Body of pancreas (tissue), 4 donors: ENCODE measurements around the gene KYAT1. TPM values are rescaled to one million over a fixed set of nuclear protein-coding genes. Genes with fewer than 3 reads are reported as not detected.

Experiments
- ATAC-seq: fragments of 150-250 bp; one replicate; pipeline ENCODE4 v1.9.1; 2016
- DNase-seq, 4 donors: peaks; one replicate each; pipeline ENCODE4 v3.0.0-alpha.2; 2019
- H3K27ac ChIP-seq, 4 donors: fragments of 200-600 bp; sonication (generic); 1 replicate in 3 of 4; 2 replicates in 1 of 4; pipeline versions ENCODE4 v1.5.1 to v1.6.1; 2016 to 2019; ENCODE audit warnings: mild to moderate bottlenecking in 1 of 4, mixed read lengths in 1 of 4, moderate library complexity in 1 of 4
- H3K27me3 ChIP-seq, 2 donors: fragments of 200-600 bp; sonication (generic); one replicate each; pipeline ENCODE4 v1.6.0; 2016; ENCODE audit warnings: mild to moderate bottlenecking in 1 of 2
- H3K36me3 ChIP-seq, 2 donors: fragments of 200-600 bp; sonication (generic); replicated peaks in 1 of 2; 2 replicates each; pipeline ENCODE4 v1.5.1; 2016; ENCODE audit warnings: low read depth in 2 of 2; ENCODE audit not compliant: insufficient read depth in 1 of 2
- H3K4me1 ChIP-seq: fragments of 200-600 bp; sonication (generic); one replicate; pipeline ENCODE4 v1.6.0; 2016
- H3K4me3 ChIP-seq, 2 donors: fragments of 200-600 bp; sonication (generic); 1 replicate in 1 of 2; 2 replicates in 1 of 2; pipeline ENCODE4 v1.5.1; 2016 to 2019
- H3K9me3 ChIP-seq, 3 donors: fragments of 200-600 bp; sonication (generic); 1 replicate in 2 of 3; 2 replicates in 1 of 3; pipeline ENCODE4 v1.5.1; 2016
- POLR2A ChIP-seq, 3 donors: fragments of 450-650 bp; IDR thresholded peaks; one replicate each; pipeline ENCODE4 v1.6.1; 2016; ENCODE audit warnings: antibody characterized with exemption in 3 of 3, mild to moderate bottlenecking in 2 of 3
- whole genome bisulfite sequencing, 2 donors: methylation state at CpG; one replicate each; pipeline ENCODE4 v1.1.5; 2017; 5-methylcytosine and 5-hydroxymethylcytosine counted together
- intact Hi-C: fragments of 100-400 bp; cut with DNase I; formaldehyde crosslinking; loops from one replicate; pipeline ENCODE4 v1.15.1; 2023
- total RNA-seq, 2 donors: library from RNA; depleted of rRNA; stranded (reverse); fragments of >200 nt; gene quantifications; one replicate each; pipeline ENCODE4 v1.1.0, GENCODE V29; 2016
- TF ChIP-seq, protein P1 (sequence below), 7 experiments: fragments of 450-650 bp in 4 of 7; fragments of 200-600 bp in 3 of 7; sonication (generic) in 3 of 7; IDR thresholded peaks; one replicate each; pipeline ENCODE4 v1.5.1; 2016 to 2019; ENCODE audit warnings: antibody characterized with exemption in 7 of 7

The KYAT1 gene
- total RNA-seq, 2 donors from 2014 or later = 2.6 to 4.3 TPM

DNA sequence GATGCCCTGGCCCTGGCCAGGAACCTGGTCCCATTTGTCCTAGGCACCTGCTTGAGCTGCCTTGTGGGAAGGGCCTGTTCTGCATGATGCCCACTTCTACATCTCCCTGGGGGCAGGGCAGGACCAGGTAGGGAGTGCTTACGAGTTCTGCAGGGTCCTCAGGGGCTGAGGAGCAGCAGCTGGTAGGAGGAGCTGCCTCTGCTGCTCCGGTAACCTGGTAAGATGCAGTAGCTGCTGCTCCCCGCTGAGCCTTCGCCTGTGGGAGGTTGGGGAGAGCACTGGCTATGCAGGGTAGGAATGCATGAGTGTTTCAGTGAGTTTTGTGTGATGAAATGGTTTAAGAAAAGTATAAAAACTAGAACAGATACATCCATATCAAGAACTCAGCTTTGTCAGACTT is 13.8 kb upstream of the KYAT1 start:
- peaks cover 28% of the 10 kb centered on the region for H3K4me1 ChIP-seq
- no peaks in the 10 kb centered on the region for H3K9me3 ChIP-seq
- no peak for ATAC-seq
- no peak for DNase-seq
- intact Hi-C loops = no loop called here
- H3K27ac ChIP-seq = no peak overlapping the region
- H3K4me3 ChIP-seq = no peak overlapping the region
- 75 to 84% methylated on average over 3 to 4 of the region's 4 CpGs for WGBS, 2 donors
- TF ChIP-seq, protein P1, sequence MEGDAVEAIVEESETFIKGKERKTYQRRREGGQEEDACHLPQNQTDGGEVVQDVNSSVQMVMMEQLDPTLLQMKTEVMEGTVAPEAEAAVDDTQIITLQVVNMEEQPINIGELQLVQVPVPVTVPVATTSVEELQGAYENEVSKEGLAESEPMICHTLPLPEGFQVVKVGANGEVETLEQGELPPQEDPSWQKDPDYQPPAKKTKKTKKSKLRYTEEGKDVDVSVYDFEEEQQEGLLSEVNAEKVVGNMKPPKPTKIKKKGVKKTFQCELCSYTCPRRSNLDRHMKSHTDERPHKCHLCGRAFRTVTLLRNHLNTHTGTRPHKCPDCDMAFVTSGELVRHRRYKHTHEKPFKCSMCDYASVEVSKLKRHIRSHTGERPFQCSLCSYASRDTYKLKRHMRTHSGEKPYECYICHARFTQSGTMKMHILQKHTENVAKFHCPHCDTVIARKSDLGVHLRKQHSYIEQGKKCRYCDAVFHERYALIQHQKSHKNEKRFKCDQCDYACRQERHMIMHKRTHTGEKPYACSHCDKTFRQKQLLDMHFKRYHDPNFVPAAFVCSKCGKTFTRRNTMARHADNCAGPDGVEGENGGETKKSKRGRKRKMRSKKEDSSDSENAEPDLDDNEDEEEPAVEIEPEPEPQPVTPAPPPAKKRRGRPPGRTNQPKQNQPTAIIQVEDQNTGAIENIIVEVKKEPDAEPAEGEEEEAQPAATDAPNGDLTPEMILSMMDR (IDR thresholded peaks at IDR 0.05) = no peak
- TF ChIP-seq POLR2A (IDR thresholded peaks at IDR 0.05) = no peak
- no peaks in the 10 kb centered on the region for H3K27me3 ChIP-seq
- no peaks in the 10 kb centered on the region for H3K36me3 ChIP-seq

- 80 to 91% methylated on average over 2 of the region's 2 CpGs for WGBS, 2 donors
- TF ChIP-seq, protein P1 (IDR thresholded peaks at IDR 0.05) = no peak
- no peak for TF ChIP-seq POLR2A (IDR thresholded peaks at IDR 0.05)
- H3K27ac ChIP-seq = no peak overlapping the region
Observed at GRCh38 chr9:128894764-128895163, 13.0 kb upstream of the KYAT1 start.

DNA sequence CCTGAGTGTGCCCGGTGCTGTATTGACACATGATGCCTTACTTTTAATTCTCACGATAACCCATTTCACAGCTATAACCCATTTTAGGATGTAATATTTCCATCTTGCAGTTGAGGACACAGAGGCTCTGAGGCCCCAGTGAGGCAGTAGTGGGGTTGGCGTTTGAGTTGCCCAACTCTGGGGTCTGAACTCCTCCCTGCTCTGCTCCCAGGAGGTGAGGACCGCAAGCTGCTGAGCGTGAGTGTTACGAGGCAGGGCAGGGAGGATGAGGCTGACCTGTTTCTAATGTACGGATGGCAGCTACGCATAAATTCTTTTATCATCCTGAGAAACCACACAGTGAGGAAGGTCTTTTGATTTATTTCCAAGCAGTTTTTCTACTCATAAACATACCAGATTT is 11.6 kb upstream of the KYAT1 start:
- ATAC-seq = no peak
- intact Hi-C loops = no loop called here
- no peak overlapping the region for H3K4me3 ChIP-seq
- 83 to 85% methylated on average over 7 to 8 of the region's 8 CpGs for WGBS, 2 donors
- H3K27ac ChIP-seq = peak overlapping the region in 3 of 4 donors; percentile 83 to 89 (median 86)
- no peaks in the 10 kb centered on the region for H3K27me3 ChIP-seq
- peaks cover 27% of the 10 kb centered on the region for H3K4me1 ChIP-seq
- peaks cover 0 to 2% of the 10 kb centered on the region in 2 donors for H3K36me3 ChIP-seq
- no peaks in the 10 kb centered on the region for H3K9me3 ChIP-seq
- TF ChIP-seq, protein P1 (IDR thresholded peaks at IDR 0.05) = no peak
- TF ChIP-seq POLR2A (IDR thresholded peaks at IDR 0.05) = no peak
- DNase-seq = no peak

More at GRCh38 chr9:128894764-128895163, 13.0 kb upstream of the KYAT1 start:
- DNase-seq = no peak
- intact Hi-C loops = no loop called here
- Histone ChIP-seq H3K27me3 (no peaks in the 10 kb centered on the region), H3K9me3 (no peaks in the 10 kb centered on the region), H3K36me3 (no peaks in the 10 kb centered on the region), H3K4me1 (peaks cover 28% of the 10 kb centered on the region), H3K4me3 (no peak overlapping the region)
- ATAC-seq = no peak

GRCh38 chr9:128892221-128892921 is 10.6 kb upstream of the KYAT1 start:
- peaks cover 22% of the 10 kb centered on the region for H3K4me1 ChIP-seq
- peaks cover 0 to 2% of the 10 kb centered on the region in 2 donors for H3K36me3 ChIP-seq
- H3K27ac ChIP-seq = peak overlapping the region; percentile 82 to 89 (median 84)
- no peaks in the 10 kb centered on the region for H3K9me3 ChIP-seq
- ATAC-seq = peak; percentile 90
- WGBS, 2 donors = 20 to 48% methylated on average over 1 to 17 of the region's 17 CpGs
- H3K4me3 ChIP-seq = no peak overlapping the region
- peak in 2 of 3 donors; percentile 37 to 42 for TF ChIP-seq POLR2A (IDR thresholded peaks at IDR 0.05)
- TF ChIP-seq, protein P1 (IDR thresholded peaks at IDR 0.05) = no peak
- intact Hi-C loops = no loop called here
- no peaks in the 10 kb centered on the region for H3K27me3 ChIP-seq
- peak; percentile 71 to 91 (median 86) for DNase-seq
